ENCODE measurements around the gene GPR173. TPM values are rescaled to one million over a fixed set of nuclear protein-coding genes. Genes with fewer than 3 reads are reported as not detected.

The GPR173 gene
- total and polyA plus RNA-seq, 2 experiments from 2014 or later, result 0.92 to 7.7 TPM

- Histone ChIP-seq H3K27ac (ENCODE audit: low read depth) (no peak overlapping the region), H3K79me2 (replicated peaks; ENCODE audit: insufficient read depth) (no peaks in the 10 kb centered on the region), H3K4me2 (no peak overlapping the region), H3K27me3 (ENCODE audit: insufficient read depth) (no peaks in the 10 kb centered on the region), H3K9me2 (ENCODE audit: insufficient read depth) (no peaks in the 10 kb centered on the region), H4K20me1 (replicated peaks; ENCODE audit: insufficient read depth) (no peaks in the 10 kb centered on the region), H2AFZ (no peak overlapping the region), H3K36me3 (ENCODE audit: insufficient read depth) (no peaks in the 10 kb centered on the region), H3K4me3 (no peak overlapping the region), H3F3A (replicated peaks; ENCODE audit: low read depth) (no peaks in the 10 kb centered on the region), H3K4me1 (ENCODE audit: insufficient read depth) (no peaks in the 10 kb centered on the region; the same call in 1 of the 2 replicates)
- no peak for ATAC-seq
- Mint-ChIP-seq H3K9me3 (no peaks in the 10 kb centered on the region), H3K36me3 (ENCODE audit: low read depth) (no peaks in the 10 kb centered on the region), H3K27ac (no peak overlapping the region), H3K4me1 (no peaks in the 10 kb centered on the region), H3K27me3 (ENCODE audit: insufficient read depth, low read depth, poor library complexity) (no peaks in the 10 kb centered on the region), H3K4me3 (no peak overlapping the region)
- TF ChIP-seq POLR2AphosphoS5 (IDR thresholded peaks at IDR 0.05; ENCODE audit: low read depth) (no peak), ZNF331 (CRISPR knock-in tag; IDR thresholded peaks at IDR 0.05; ENCODE audit: low read depth) (no peak), STAT1 (IDR thresholded peaks at IDR 0.05; ENCODE audit: unreplicated experiment) (no peak), ZNF462 (CRISPR knock-in tag; IDR thresholded peaks at IDR 0.05) (no peak), NANOG (IDR thresholded peaks at IDR 0.05; ENCODE audit: borderline replicate concordance) (no peak), REST (IDR thresholded peaks at IDR 0.05; ENCODE audit: unreplicated experiment) (no peak), JUNB (IDR thresholded peaks at IDR 0.05; ENCODE audit: unreplicated experiment) (no peak), ETS1 (IDR thresholded peaks at IDR 0.05) (no peak), EZH2phosphoT487 (IDR thresholded peaks at IDR 0.05; ENCODE audit: unreplicated experiment) (no peak), CREB1 (CRISPR knock-in tag; IDR thresholded peaks at IDR 0.05; ENCODE audit: low read depth) (no peak), EZH2 (IDR thresholded peaks at IDR 0.05; ENCODE audit: low read depth, unreplicated experiment) (no peak), ZNF114 (CRISPR knock-in tag; IDR thresholded peaks at IDR 0.05) (no peak), CTCF (conservative IDR thresholded peaks at IDR 0.05; ENCODE audit: low read depth in 2 of 2) (no peak)
- DNase-seq (ENCODE audit: low spot score), result no peak
Measured at GRCh38 chrX:53065104-53065503, 16.5 kb downstream of the GPR173 start.
